Epidermal melanocyte (primary cell): ENCODE measurements around the gene NACC2.

ENCODE experiments used
- DNase-seq: peaks from one replicate; pipeline ENCODE4 v3.0.0; 2011; ENCODE audit warnings: low spot score; ENCODE audit not compliant: insufficient read length

The NACC2 gene

GRCh38 chr9:136131629-136132511 lies 36.8 kb upstream of the NACC2 start:
- DNase-seq, result no peak

GRCh38 chr9:136129176-136129575 lies 34.1 kb upstream of the NACC2 start:
- no peak for DNase-seq

GRCh38 chr9:136128436-136128835 lies 33.3 kb upstream of the NACC2 start:
- DNase-seq, result no peak

GRCh38 chr9:136127313-136127712 lies 32.2 kb upstream of the NACC2 start:
- no peak for DNase-seq

- DNase-seq, result no peak
Measured at GRCh38 chr9:136124976-136125692, 30.0 kb upstream of the NACC2 start.

- peak; percentile 81 for DNase-seq
Measured at GRCh38 chr9:136122425-136123383, 27.6 kb upstream of the NACC2 start.

- no peak for DNase-seq
Measured at GRCh38 chr9:136121801-136122200, 26.7 kb upstream of the NACC2 start.

GRCh38 chr9:136120438-136120844 lies 25.4 kb upstream of the NACC2 start:
- DNase-seq, result no peak

GRCh38 chr9:136119883-136120393 lies 24.8 kb upstream of the NACC2 start:
- DNase-seq, result no peak

- peak; percentile 59 for DNase-seq
Measured at GRCh38 chr9:136119061-136119882, 24.2 kb upstream of the NACC2 start.

GRCh38 chr9:136118320-136119060 lies 23.4 kb upstream of the NACC2 start, which contains the start of gene TMEM250:
TMEM250 (minus strand) TSS chr9:136118875; CDS start chr9:136116900, 1,975 bp downstream.
- peak; percentile 97 for DNase-seq

- DNase-seq, result no peak
Measured at GRCh38 chr9:136117916-136118319, 22.8 kb upstream of the NACC2 start.

GRCh38 chr9:136117291-136117915 lies 22.3 kb upstream of the NACC2 start:
- no peak for DNase-seq

GRCh38 chr9:136116360-136117098 lies 21.4 kb upstream of the NACC2 start:
- no peak for DNase-seq

GRCh38 chr9:136115641-136116359 lies 20.7 kb upstream of the NACC2 start:
- DNase-seq, result no peak

- no peak for DNase-seq
Measured at GRCh38 chr9:136115206-136115605, 20.1 kb upstream of the NACC2 start.

- DNase-seq, result no peak
Measured at GRCh38 chr9:136114610-136115009, 19.5 kb upstream of the NACC2 start.

GRCh38 chr9:136112541-136112940 lies 17.5 kb upstream of the NACC2 start:
- no peak for DNase-seq
